Activated CD8-positive, alpha-beta T cell treated with anti-CD3 and anti-CD28 coated beads, Interleukin-2, amount 10 ng/mL, durations not matched to agents 7 days and 5 days (primary cell): Measurements from ENCODE around the gene MRPL4. TPM values are rescaled to one million over a fixed set of nuclear protein-coding genes. Genes with fewer than 3 reads are reported as not detected.

ENCODE experiments used
- ATAC-seq: fragments of 150-1000 bp; cut with Tn5 transposase; one replicate; pipeline ENCODE4 v1.10.0; 2021; ENCODE audit warnings: moderate library complexity
- CTCF ChIA-PET: fragments of 350-600 bp; sonication (Branson Sonifier 250); formaldehyde crosslinking; loops from one replicate; lab custom pipeline; 2021; ENCODE audit warnings: antibody characterized with exemption; lab: Charles Lee
- POLR2A ChIA-PET: fragments of 350-600 bp; sonication (Branson Sonifier 250); formaldehyde crosslinking; loops from one replicate; lab custom pipeline; 2021; ENCODE audit warnings: antibody characterized with exemption; lab: Charles Lee
- DNase-seq: peaks from one replicate; pipeline ENCODE4 v3.0.0-alpha.2; 2020
- H3K27ac Mint-ChIP-seq: one replicate; pipeline ENCODE4 v1.8.0; 2021; ENCODE audit warnings: mild to moderate bottlenecking, mixed read lengths
- H3K27me3 Mint-ChIP-seq: one replicate; pipeline ENCODE4 v1.8.0; 2021; ENCODE audit warnings: low read depth, mixed read lengths
- H3K36me3 Mint-ChIP-seq: one replicate; pipeline ENCODE4 v1.8.0; 2021; ENCODE audit warnings: low read depth, mixed read lengths
- H3K4me1 Mint-ChIP-seq: one replicate; pipeline ENCODE4 v1.8.0; 2021; ENCODE audit warnings: low read depth, mixed read lengths
- H3K4me3 Mint-ChIP-seq: one replicate; pipeline ENCODE4 v1.8.0; 2021; ENCODE audit warnings: mild to moderate bottlenecking, mixed read lengths
- H3K9me3 Mint-ChIP-seq: one replicate; pipeline ENCODE4 v1.8.0; 2022; ENCODE audit warnings: mixed read lengths; ENCODE audit not compliant: insufficient read depth
- microRNA-seq: library from miRNA; unstranded; fragments of <30 nt; microRNA quantifications from one replicate; pipeline ENCODE4 v1.2.0, GENCODE V29; 2022
- total RNA-seq, 2 experiments: library from RNA; stranded (reverse); gene quantifications; one replicate each; pipeline ENCODE4 v1.2.3, GENCODE V29; 2021

MRPL4 gene
- total RNA-seq, 2 experiments from 2014 or later, result 85.9 to 87.0 TPM

GRCh38 chr19:10295305-10295846, 43.4 kb downstream of the MRPL4 start:
- peak; percentile 80 for DNase-seq
- ChIA-PET CTCF (interaction anchor here (0.8 to 1.6 kb wide), 6 partner anchors 9 to 120 kb away, joined by 3 to 7 read pairs (median 3); partner anchors contain the start of gene ICAM4), POLR2A (interaction anchor here (0.8 kb wide), 1 partner anchor 24 kb away, joined by 3 read pairs; the partner anchor contains the start of gene ICAM1)
- peaks cover 53% of the 10 kb centered on the region for H3K4me1 Mint-ChIP-seq
- H3K4me3 Mint-ChIP-seq, result peak overlapping the region; percentile 68
- H3K27me3 Mint-ChIP-seq, result peaks cover 56% of the 10 kb centered on the region
- peak; percentile 72 for ATAC-seq
- H3K27ac Mint-ChIP-seq, result peak overlapping the region; percentile 71
- H3K36me3 Mint-ChIP-seq, result peaks cover 7% of the 10 kb centered on the region
- H3K9me3 Mint-ChIP-seq, result no peaks in the 10 kb centered on the region

DNA sequence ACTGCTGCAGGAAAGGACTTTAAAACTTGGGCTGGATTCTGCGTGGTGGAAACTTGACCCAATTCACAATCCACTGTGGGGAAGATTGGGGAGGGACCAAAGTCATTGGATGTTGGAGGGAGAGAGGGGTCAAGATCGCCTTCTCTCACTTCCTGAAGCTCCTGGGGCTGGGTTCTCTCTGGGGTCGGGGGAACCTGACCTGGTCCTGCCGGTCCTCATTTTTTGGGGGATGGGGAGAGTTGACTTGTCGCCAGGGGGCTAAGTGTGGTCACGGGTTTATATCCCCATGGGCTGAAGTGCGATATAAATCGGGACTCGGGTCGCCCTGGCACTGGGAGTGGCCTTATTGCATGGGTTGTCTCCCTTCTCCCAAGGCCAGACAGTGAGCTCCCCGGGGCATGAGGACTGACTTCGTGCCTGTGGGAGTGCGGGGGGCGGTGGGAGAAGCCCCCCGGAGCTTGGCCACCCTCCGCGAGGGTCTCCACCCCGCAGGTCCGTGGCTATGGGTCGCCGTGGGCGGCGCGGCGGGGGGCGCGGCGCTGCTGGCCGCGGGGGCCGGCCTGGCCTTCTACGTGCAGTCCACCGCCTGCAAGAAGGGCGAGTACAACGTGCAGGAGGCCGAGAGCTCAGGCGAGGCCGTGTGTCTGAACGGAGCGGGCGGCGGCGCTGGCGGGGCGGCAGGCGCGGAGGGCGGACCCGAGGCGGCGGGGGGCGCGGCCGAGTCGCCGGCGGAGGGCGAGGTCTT, 44.0 kb downstream of the MRPL4 start:
- peaks cover 47% of the 10 kb centered on the region for H3K4me1 Mint-ChIP-seq
- peak overlapping the region; percentile 71 for H3K27ac Mint-ChIP-seq
- no peaks in the 10 kb centered on the region for H3K9me3 Mint-ChIP-seq
- POLR2A ChIA-PET, result interaction anchor here (0.8 to 0.9 kb wide), 3 partner anchors 17 to 25 kb away, joined by 3 to 4 read pairs (median 3); partner anchors contain the start of gene ICAM1
- no peak for ATAC-seq
- CTCF ChIA-PET, result interaction anchor here (0.8 to 1.6 kb wide), 6 partner anchors 10 to 120 kb away, joined by 3 to 7 read pairs (median 3); partner anchors contain the start of gene ICAM4
- peak overlapping the region; percentile 68 for H3K4me3 Mint-ChIP-seq
- DNase-seq, result no peak
- H3K27me3 Mint-ChIP-seq, result peaks cover 49% of the 10 kb centered on the region
- peaks cover 7% of the 10 kb centered on the region for H3K36me3 Mint-ChIP-seq

GRCh38 chr19:10299545-10300458, 47.8 kb downstream of the MRPL4 start:
- CTCF ChIA-PET, result interaction anchor here (1.2 to 2.0 kb wide), 3 partner anchors 30 to 89 kb away, joined by 3 to 7 read pairs (median 6); no protein-coding TSS in a partner anchor
- no peak overlapping the region for H3K4me3 Mint-ChIP-seq
- peaks cover 2% of the 10 kb centered on the region for H3K36me3 Mint-ChIP-seq
- no peaks in the 10 kb centered on the region for H3K9me3 Mint-ChIP-seq
- no peak overlapping the region for H3K27ac Mint-ChIP-seq
- POLR2A ChIA-PET, result interaction anchor here (0.6 to 1.2 kb wide), 2 partner anchors 81 to 1153 kb away, joined by 3 read pairs; partner anchors contain the start of gene TYK2
- DNase-seq (no peak), ATAC-seq (no peak)
- H3K4me1 Mint-ChIP-seq, result peaks cover 16% of the 10 kb centered on the region
- H3K27me3 Mint-ChIP-seq, result peaks cover 19% of the 10 kb centered on the region

DNA sequence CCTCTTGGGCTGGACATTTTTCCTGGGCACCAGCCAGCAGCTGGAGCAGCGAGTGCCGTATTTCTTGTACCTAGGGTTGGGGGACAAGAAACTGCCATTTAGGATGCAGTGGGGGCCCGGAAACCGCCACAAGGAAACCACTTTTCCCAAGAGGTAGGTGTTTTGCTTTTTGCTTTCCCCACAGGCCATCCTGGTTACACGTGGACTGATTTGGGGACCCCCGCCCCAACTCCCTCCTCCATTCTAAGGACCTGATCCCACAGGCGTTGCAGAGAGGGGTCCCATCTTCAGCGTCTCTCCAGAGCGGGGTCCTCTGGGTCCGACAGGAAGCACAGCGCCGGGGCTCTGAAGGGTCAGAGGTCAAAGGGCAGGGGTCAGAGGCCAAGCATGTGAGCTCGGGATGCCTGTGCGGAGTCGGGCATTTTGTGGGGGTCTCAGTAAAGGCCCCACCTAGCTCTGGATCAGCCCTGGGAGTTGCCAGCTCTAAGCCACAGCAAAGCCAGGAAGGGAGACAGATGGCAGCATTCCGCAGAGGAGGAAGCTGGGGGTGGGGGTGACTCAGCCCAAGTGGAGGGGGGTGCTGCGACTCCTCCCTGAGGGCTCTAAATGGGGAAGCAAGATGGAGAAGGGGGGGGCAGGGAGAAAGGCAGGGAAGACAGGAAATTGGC, 53.3 kb downstream of the MRPL4 start:
- CTCF ChIA-PET, result interaction anchor here (1.2 to 1.7 kb wide), 2 partner anchors 36 to 84 kb away, joined by 4 to 5 read pairs; no protein-coding TSS in a partner anchor
- H3K4me3 Mint-ChIP-seq, result no peak overlapping the region
- DNase-seq, result no peak
- POLR2A ChIA-PET, result interaction anchor here (0.6 kb wide), 1 partner anchor 35 kb away, joined by 3 read pairs; no protein-coding TSS in a partner anchor
- peaks cover 6% of the 10 kb centered on the region for H3K4me1 Mint-ChIP-seq
- no peak overlapping the region for H3K27ac Mint-ChIP-seq
- no peaks in the 10 kb centered on the region for H3K36me3 Mint-ChIP-seq
- peaks cover 3% of the 10 kb centered on the region for H3K27me3 Mint-ChIP-seq
- H3K9me3 Mint-ChIP-seq, result no peaks in the 10 kb centered on the region
- ATAC-seq, result no peak

DNA sequence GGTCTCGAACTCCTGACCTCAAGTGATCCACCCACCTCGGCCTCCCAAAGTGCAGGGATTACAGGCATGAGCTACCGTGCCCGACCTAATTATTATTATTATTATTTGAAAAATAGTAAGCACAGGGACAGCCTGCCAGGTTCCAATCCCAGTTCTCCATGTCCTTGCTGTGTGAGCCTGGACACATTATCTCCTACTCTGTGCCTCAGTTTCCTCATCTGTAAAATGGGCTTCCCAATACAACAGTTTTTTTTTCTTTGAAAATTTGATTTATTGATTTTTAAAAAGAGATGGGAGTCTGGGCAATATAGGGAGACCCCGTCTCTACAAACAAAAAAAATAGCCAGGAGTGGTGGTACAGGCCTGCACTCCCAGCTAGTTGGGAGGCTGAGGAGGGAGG, 54.3 kb downstream of the MRPL4 start:
- no peak for DNase-seq
- H3K4me3 Mint-ChIP-seq, result no peak overlapping the region
- H3K36me3 Mint-ChIP-seq, result no peaks in the 10 kb centered on the region
- H3K9me3 Mint-ChIP-seq, result no peaks in the 10 kb centered on the region
- ChIA-PET CTCF (interaction anchor here (1.2 kb wide), 1 partner anchor 83 kb away, joined by 5 read pairs; no protein-coding TSS in a partner anchor), POLR2A (no interaction called here)
- peaks cover 6% of the 10 kb centered on the region for H3K4me1 Mint-ChIP-seq
- H3K27ac Mint-ChIP-seq, result no peak overlapping the region
- ATAC-seq, result no peak
- H3K27me3 Mint-ChIP-seq, result peaks cover 3% of the 10 kb centered on the region

- Mint-ChIP-seq H3K27me3 (no peaks in the 10 kb centered on the region), H3K36me3 (no peaks in the 10 kb centered on the region), H3K27ac (no peak within 1 kb of the TSS), H3K4me1 (peaks cover 8% of the 10 kb centered on the region), H3K9me3 (no peaks in the 10 kb centered on the region), H3K4me3 (no peak within 1 kb of the TSS)
- CTCF ChIA-PET, result no interaction called here
- ATAC-seq (no peak), DNase-seq (no peak)
- POLR2A ChIA-PET, result no interaction called here
Observed at GRCh38 chr19:10309423-10309822, 57.4 kb downstream of the MRPL4 start, which contains the start of gene ZGLP1. Gene ZGLP1 (minus strand): TSS chr19:10309815.

Small RNAs within 50 kb of the gene (microRNA-seq; reads per million reads assigned to microRNA genes)
- not detected for gene MIR4322

Other genes starting within 250 kb of the MRPL4 start
- gene COL5A3, start 241.7 kb upstream of the MRPL4 start, total RNA-seq, result under 1 TPM; 0.13 to 0.18 TPM
- gene RDH8, start 238.7 kb upstream of the MRPL4 start, total RNA-seq, result not detected
- 10 to 100 TPM; 81.2 to 89.5 TPM for gene SHFL, start 165.9 kb upstream of the MRPL4 start, total RNA-seq
- 1 to 10 TPM; 3.7 to 3.9 TPM for gene ANGPTL6, start 149.5 kb upstream of the MRPL4 start, total RNA-seq
- gene PPAN, start 145.9 kb upstream of the MRPL4 start, total RNA-seq, result 100 to 1,000 TPM; 107 to 121 TPM
- gene P2RY11, start 140.5 kb upstream of the MRPL4 start, total RNA-seq, result 10 to 100 TPM; 50.4 to 53.6 TPM
- 100 to 1,000 TPM; 229 to 241 TPM for gene EIF3G, start 132.3 kb upstream of the MRPL4 start, total RNA-seq
- gene DNMT1, start 57.3 kb upstream of the MRPL4 start, total RNA-seq, result 100 to 1,000 TPM; 408 to 412 TPM
- 1 to 10 TPM; 3.5 to 3.8 TPM for gene S1PR2, start 20.9 kb upstream of the MRPL4 start, total RNA-seq
- gene ICAM1, start 18.9 kb downstream of the MRPL4 start, total RNA-seq, result 10 to 100 TPM; 10.7 to 11.1 TPM
- gene ICAM4, start 34.7 kb downstream of the MRPL4 start, total RNA-seq, result 1 to 10 TPM in 1 of 2 experiments, under 1 TPM in 1; 0.99 to 1.1 TPM
- under 1 TPM; 0.29 to 0.57 TPM for gene ICAM5, start 37.7 kb downstream of the MRPL4 start, total RNA-seq
- gene ZGLP1, start 57.6 kb downstream of the MRPL4 start, total RNA-seq, result 1 to 10 TPM; 3.4 to 3.8 TPM
- 1 to 10 TPM; 8.2 to 9.4 TPM for gene FDX2, start 63.8 kb downstream of the MRPL4 start, total RNA-seq
- gene RAVER1, start 81.3 kb downstream of the MRPL4 start, total RNA-seq, result 10 to 100 TPM; 79.8 to 91.7 TPM
- 100 to 1,000 TPM; 194 to 202 TPM for gene ICAM3, start 87.4 kb downstream of the MRPL4 start, total RNA-seq
- gene TYK2, start 128.4 kb downstream of the MRPL4 start, total RNA-seq, result 100 to 1,000 TPM; 216 to 240 TPM
- gene CDC37, start 151.3 kb downstream of the MRPL4 start, total RNA-seq, result 100 to 1,000 TPM; 264 to 288 TPM
- 10 to 100 TPM; 54.2 to 56.0 TPM for gene PDE4A, start 168.3 kb downstream of the MRPL4 start, total RNA-seq